ENCODE measurements around the gene PDGFC.

The PDGFC gene

DNA sequence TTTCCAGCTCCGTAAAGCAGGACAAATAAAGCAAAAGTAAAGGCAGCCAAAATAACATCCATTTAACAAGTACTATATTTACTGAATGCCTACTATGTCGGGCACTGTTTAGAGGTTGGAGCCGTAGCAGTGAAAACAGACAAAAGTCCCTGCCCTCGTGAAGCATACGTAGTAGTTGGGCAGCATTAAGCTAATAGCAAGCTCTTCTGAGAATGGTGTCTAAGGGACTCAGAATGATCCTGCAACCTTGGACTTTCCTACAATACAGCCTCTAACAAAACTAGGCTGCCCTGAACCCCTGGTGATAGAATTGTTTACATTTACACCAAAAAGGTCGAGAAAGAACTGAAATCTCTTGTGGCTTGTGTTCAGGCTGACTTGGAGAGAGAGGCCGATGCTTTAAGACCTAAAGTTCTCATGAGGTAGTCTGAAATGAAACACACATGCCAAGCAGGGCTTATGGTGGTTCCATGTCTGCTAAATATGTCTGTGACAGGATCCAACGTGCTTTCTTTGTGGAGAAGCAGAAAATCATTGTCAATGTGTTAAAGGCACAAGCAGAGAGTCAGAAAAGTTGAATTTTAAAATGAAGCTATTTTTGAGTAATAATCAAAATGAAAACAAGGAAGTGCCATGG lies 898 bp upstream of the PDGFC start:
- DNase-seq = no peak

DNA sequence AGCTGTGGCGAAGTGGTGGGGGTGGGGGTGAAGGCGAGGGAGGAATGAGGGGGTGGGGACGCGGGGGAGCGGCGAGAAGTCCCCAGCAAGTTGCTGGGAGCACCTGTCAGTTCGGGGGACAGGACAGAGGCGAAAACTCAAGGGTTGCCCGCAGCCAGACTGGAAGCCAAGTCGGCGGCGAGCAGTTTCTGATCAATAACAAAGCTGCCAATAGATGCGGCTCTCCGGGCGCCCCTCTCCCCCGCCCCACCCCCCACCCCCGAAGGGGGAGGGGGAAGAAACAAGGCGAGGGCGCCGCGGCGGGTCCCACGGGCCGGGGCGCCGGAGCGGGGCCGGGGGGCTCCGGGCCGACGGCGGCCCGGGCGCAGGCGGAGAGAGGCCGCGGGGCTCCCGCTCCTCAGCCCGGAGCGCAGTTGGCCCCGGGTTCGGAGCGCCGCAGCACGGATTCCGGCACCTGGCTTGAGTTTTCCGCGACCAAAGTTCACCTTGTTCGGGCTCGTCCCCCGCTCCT lies 379 bp downstream of the PDGFC start:
- no peak for DNase-seq

DNA sequence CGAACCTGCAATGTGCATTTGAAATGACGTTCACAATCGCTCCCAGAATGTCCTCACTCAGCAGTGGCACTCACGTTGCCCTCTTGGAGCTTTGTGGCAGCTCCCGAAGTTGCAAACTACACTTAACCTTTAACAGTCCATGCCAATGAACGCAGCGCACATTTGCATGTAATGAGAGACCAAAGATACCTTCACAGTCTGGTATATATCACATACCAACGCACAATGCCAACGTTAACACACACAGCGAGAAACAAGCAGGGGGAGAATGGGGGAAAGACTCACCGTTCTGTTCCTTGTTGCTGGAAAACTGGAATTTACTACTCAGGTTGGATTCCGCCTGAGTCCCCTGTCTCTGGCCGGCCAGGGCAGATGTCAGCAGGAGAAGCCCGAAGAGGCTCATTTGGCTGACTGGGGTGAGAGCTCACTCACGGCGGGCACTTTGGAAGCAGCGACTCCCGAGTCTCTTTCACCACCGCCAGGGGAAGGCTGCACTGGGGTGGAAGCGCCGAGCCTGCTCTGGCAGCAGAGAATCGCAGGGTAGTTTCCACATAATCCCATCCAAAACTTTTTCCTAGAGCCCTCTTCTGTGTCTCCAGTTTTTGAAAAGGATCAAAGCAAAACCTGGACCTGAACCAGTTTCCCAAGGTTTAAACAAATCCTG lies 966 bp downstream of the PDGFC start:
- no peak for DNase-seq

DNA sequence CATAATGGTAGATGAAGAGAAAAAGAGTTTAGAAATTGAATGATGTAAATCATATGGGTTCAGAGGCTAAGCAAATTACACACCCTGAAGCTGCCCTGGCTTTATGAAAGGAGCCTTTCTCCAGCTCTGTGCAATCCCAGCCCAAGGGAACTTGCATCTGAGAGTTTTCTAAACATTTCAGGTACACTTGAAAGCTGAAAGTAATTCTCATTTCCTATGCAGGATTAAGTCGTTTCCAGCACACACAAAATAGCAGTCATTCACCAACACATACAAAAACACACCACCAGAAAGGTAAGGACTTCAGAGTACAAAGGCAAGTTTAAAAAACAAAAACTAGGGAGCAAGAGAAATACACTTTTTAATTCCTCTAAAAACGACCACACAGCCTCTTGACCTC lies 1.7 kb downstream of the PDGFC start:
- DNase-seq = no peak

DNA sequence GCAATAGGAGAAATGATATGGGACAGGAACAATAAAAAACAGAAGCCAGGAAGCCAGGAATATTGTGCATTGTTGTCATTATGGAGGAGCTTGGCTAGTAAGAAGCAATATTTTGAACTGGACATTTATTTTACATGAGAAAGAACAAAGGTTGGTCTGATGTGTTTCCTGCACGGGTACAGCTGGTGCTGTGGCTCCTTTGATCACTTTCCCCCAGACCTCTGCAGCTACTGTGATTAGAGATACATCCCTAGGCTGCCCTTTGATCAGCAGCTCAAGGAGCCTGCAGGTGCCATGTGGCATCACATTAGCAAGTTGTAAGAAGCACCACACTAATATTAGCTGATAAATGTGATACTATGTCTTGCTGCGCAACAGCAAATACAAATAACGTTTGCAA lies 2.5 kb downstream of the PDGFC start:
- no peak for DNase-seq

DNA sequence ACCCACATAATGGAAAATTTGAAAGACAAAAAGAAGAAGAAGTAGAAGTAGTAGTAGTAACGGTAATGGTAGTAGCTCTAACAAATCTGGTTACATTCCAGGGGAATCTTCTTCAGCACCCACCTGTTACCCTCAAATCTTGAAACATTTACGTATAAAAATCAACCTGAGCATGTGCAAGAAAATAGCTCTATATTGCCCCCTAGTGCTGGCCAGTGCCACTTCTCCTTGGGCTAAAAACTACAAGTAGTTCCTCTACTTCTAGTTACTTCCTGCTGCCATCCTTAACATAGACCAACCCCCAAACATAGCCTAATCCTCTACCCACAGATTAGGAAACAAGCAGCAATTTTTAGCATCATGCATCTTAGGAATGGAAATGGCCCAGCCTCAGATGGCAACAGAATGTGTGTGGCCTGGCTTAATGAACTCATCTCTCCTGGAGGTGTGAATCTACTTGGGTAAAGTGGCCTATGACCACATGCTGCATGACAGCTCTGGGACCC lies 3.1 kb downstream of the PDGFC start:
- DNase-seq = no peak

DNA sequence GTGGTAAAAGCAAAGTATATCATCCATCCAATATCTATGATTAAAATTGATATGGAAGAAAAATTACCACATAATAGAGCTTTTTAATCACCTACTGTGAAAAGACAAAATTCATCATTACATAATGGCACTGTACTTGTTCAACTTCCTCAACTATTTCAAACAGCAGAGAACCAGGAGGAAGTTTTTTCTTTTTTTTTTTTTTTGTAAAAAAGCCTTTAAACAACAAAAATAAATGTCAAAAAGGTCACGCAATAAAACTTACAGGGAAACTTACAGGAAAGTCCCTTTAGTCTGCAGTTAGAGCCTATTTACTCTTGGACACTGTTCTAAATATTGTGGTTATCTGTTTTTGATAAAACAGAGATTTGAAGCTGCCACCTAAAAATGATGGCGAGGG lies 4.8 kb downstream of the PDGFC start:
- no peak for DNase-seq

DNA sequence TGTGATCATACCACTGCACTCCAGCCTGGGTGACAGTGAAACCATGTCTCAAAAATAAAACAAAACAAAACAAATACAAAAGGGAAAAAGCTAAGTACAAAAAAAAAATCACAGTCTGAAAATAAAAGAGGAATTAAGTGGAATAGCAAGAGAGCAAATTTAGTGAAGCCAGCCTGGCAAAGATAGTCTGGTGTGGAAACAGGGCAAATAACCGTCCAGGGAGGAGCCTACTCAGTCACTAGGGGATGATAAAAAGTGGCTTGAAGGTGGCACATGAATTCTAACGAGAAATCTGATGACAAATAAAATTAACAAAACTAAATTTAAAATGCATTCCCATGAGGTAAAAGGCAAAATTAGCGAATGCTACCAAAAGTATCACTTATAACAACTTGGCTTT lies 8.2 kb downstream of the PDGFC start:
- DNase-seq = no peak

DNA sequence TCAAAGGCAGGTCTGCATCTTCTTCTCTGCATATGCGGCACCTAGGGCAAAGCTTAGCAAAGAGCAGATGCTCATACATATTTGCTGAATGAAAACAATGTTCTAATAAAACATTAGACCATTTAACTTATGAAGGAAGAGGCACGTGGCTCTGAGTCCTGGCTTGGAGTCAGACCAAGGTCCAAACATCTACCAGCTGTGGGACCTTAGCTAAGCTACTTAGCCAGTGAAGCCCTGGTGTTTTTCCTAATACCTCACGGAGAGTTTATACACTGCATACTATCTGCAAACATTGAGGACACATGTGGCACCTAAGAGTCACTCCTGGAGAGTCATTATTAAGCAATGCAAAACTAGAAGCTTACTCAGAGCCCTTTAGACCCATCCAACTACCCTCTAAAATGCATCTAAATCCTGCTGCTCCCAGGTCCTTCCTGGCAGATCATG lies 9.0 kb downstream of the PDGFC start:
- no peak for DNase-seq

- DNase-seq = no peak
Observed at GRCh38 chr4:156962058-156962358, 9.6 kb downstream of the PDGFC start.

- no peak for DNase-seq
Observed at GRCh38 chr4:156961196-156962057, 10.2 kb downstream of the PDGFC start.

GRCh38 chr4:156959298-156959702 lies 12.3 kb downstream of the PDGFC start:
- no peak for DNase-seq

GRCh38 chr4:156958276-156959074 lies 13.1 kb downstream of the PDGFC start:
- no peak for DNase-seq

DNA sequence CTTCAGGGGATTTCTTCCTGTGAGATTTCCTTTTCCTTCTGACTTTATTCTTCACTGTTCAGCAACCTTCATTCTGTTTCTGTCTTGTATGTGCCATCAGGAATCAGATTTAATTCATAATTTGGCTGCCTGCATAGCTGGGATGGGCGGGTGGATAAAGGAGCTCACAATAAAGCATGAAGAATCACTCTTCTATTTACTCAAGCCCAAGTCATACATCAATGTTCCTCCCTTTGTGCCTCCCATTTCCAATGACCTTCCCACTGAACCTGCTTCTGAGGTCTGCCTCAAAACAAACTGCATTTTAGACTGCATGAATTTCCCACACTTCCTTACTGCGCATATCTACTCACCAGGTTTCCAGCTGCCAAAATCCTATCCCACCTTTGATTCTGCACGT lies 14.0 kb downstream of the PDGFC start:
- DNase-seq = no peak

- no peak for DNase-seq
Observed at GRCh38 chr4:156956826-156957368, 14.7 kb downstream of the PDGFC start.

DNA sequence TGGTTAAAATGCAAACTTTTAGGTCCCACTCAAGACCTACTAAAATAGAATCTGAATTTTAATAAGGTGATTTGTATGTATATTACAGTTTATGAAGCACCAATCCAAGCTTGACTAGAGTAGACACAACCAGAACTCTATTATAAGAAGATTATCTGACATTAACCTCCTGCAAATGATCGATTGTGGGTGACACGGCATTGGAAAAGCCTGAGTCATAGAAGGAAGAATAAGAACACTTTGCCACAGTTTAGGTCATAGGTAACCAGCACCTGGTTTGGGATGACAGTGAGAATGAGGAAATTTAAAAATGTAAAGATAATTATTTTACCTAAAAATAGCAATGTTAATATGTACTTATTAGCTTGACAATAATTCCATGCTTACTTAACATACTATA lies 15.2 kb downstream of the PDGFC start:
- DNase-seq = no peak

- DNase-seq = no peak
Observed at GRCh38 chr4:156954587-156954986, 17.0 kb downstream of the PDGFC start.

DNA sequence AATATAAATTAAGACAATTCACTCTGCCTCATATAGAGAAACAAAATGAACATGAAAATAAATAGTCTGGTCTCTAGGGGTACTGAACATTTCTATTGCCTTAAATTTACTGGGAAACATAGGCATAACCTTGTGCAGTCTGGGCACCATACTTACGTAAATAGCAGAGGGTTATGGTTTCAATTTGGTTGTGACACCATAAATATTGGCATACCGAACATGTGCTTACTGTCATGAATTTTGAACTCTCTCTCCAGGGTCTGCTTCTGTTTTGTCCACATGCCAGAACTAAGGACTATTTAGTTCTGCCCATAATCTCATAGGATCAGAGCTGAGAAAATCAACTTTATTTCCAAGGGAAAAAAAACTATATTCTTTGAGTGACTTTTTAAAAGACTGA lies 17.6 kb downstream of the PDGFC start:
- no peak for DNase-seq

GRCh38 chr4:156953001-156953400 lies 18.6 kb downstream of the PDGFC start:
- no peak for DNase-seq

- no peak for DNase-seq
Observed at GRCh38 chr4:156952078-156952759, 19.4 kb downstream of the PDGFC start.

DNA sequence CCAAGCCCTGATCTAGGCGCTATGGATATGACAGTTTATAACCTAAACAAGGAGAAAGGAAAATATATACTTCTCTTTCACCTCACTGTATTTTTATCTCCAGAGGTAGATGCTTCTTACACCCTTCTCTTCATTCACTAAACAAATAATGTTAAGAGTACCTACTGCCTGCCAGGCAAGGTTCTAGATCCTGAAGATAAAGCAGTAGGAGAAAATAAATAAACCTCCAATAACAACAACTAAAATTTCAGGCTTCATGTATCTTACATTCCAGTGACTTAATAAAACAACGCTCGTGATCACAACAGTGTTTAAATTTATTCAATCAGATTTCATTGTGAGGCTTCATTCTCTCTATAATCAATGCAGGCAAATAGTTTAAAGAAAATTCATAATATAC lies 20.7 kb downstream of the PDGFC start:
- no peak for DNase-seq

- DNase-seq = no peak
Observed at GRCh38 chr4:156950090-156950489, 21.5 kb downstream of the PDGFC start.

Data from NK-92 treated with Interleukin-12 subunit alpha and Interleukin-12 subunit beta, amount 100 ng/mL, for 24 hours (cell line).